Hepatocyte (in vitro differentiated cells): ENCODE measurements around the gene ZHX3.

Source experiments
- EZH2 ChIP-seq: fragments of 200-600 bp; sonication (generic); IDR thresholded peaks from 2 replicates; pipeline ENCODE4 v1.6.1; 2016; ENCODE audit warnings: antibody characterized with exemption, mild to moderate bottlenecking, borderline replicate concordance
- EZH2phosphoT487 ChIP-seq: fragments of 200-600 bp; sonication (generic); IDR thresholded peaks from one replicate; pipeline ENCODE4 v1.6.1; 2018; ENCODE audit warnings: antibody characterized with exemption, mild to moderate bottlenecking, low read depth, moderate library complexity; ENCODE audit not compliant: unreplicated experiment, severe bottlenecking
- TF ChIP-seq, protein P1 (sequence below): fragments of 200-600 bp; sonication (generic); IDR thresholded peaks from 2 replicates; pipeline ENCODE4 v1.5.1; 2016; ENCODE audit warnings: antibody characterized with exemption, mild to moderate bottlenecking; ENCODE audit not compliant: poor library complexity

DNA sequence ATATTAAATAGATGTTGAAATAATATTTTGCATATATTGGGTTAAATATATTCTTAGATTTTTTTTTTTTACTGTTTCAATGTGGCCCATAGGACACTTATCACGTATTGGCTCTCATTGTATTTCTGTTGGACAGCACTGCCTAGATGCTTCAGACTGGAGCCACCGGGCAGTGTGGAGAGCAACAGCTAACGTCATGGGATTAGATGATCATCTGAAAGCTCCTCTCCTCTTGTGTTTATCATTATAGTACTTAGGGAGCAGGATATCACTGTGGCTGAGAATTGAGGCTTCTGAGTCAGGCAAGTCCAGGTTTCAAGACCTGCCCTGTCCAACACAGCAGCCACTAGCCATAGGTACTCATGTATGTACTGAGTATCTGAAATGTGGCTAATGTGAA is 87.4 kb downstream of the ZHX3 start:
- TF ChIP-seq, protein P1, sequence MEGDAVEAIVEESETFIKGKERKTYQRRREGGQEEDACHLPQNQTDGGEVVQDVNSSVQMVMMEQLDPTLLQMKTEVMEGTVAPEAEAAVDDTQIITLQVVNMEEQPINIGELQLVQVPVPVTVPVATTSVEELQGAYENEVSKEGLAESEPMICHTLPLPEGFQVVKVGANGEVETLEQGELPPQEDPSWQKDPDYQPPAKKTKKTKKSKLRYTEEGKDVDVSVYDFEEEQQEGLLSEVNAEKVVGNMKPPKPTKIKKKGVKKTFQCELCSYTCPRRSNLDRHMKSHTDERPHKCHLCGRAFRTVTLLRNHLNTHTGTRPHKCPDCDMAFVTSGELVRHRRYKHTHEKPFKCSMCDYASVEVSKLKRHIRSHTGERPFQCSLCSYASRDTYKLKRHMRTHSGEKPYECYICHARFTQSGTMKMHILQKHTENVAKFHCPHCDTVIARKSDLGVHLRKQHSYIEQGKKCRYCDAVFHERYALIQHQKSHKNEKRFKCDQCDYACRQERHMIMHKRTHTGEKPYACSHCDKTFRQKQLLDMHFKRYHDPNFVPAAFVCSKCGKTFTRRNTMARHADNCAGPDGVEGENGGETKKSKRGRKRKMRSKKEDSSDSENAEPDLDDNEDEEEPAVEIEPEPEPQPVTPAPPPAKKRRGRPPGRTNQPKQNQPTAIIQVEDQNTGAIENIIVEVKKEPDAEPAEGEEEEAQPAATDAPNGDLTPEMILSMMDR: no peak
- no peak for TF ChIP-seq EZH2
- TF ChIP-seq EZH2phosphoT487: no peak
